IPS-15b (cell line): ENCODE measurements around the gene RAB10.

ENCODE experiments used
- H3K27me3 ChIP-seq: one replicate; pipeline ENCODE4 v1.6.1; 2013; ENCODE audit warnings: low read length; ENCODE audit not compliant: control insufficient read depth, insufficient read depth
- H3K36me3 ChIP-seq: one replicate; pipeline ENCODE4 v1.6.1; 2013; ENCODE audit warnings: low read length; ENCODE audit not compliant: control insufficient read depth, insufficient read depth
- H3K4me1 ChIP-seq: one replicate; pipeline ENCODE4 v1.6.1; 2013; ENCODE audit warnings: mild to moderate bottlenecking, low read length; ENCODE audit not compliant: control insufficient read depth, insufficient read depth
- H3K4me3 ChIP-seq: one replicate; pipeline ENCODE4 v1.5.1; 2013; ENCODE audit warnings: low read depth, low read length
- H3K9ac ChIP-seq: one replicate; pipeline ENCODE4 v1.6.1; 2013; ENCODE audit warnings: low read depth, mild to moderate bottlenecking, low read length
- H3K9me3 ChIP-seq: one replicate; pipeline ENCODE4 v1.6.1; 2013; ENCODE audit warnings: mild to moderate bottlenecking, low read length; ENCODE audit not compliant: control insufficient read depth, insufficient read depth

The RAB10 gene

DNA sequence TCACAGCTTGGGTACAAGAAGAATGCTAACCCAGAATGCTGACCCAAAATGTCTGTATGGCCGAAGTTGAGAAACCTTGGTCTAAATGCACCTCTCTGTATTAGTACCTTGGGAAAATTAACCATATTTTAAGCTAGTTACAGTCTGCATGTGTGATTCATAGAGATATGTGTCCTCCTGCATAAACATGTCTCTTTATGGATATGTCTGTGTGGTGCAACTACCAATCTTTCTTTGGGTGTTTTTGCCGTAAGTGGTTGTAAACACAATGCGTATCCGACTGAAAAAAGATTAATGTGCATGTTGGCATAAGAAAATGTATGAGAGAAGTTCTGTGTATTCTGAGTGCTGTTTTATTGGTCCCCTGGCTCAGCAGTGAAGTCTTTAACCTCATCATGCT, 84.8 kb downstream of the RAB10 start:
- no peaks in the 10 kb centered on the region for H3K9me3 ChIP-seq
- H3K4me1 ChIP-seq = no peaks in the 10 kb centered on the region
- no peaks in the 10 kb centered on the region for H3K27me3 ChIP-seq
- H3K4me3 ChIP-seq = no peak overlapping the region
- H3K36me3 ChIP-seq = peaks cover 5% of the 10 kb centered on the region
- no peak overlapping the region for H3K9ac ChIP-seq

DNA sequence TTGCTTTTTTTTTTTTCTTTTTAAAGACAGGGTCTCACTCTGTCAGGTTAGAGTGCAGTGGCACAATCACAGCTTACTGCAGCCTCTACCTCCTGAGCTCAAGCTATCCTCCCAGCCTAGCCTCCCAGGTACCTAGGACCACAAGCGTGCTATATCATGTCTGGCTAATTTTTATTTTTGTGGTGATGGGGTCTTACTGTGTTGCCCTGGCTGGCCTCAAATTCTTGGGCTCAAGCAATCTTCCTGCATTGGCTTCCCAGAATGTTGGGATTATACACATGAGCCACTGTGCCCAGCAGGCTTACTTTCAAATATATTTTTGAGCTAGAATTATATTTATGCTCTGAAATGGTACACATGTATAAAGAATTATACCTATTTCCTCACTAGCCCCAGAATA, 85.6 kb downstream of the RAB10 start:
- H3K9ac ChIP-seq = no peak overlapping the region
- no peak overlapping the region for H3K4me3 ChIP-seq
- no peaks in the 10 kb centered on the region for H3K27me3 ChIP-seq
- peaks cover 5% of the 10 kb centered on the region for H3K36me3 ChIP-seq
- H3K4me1 ChIP-seq = no peaks in the 10 kb centered on the region
- H3K9me3 ChIP-seq = no peaks in the 10 kb centered on the region

DNA sequence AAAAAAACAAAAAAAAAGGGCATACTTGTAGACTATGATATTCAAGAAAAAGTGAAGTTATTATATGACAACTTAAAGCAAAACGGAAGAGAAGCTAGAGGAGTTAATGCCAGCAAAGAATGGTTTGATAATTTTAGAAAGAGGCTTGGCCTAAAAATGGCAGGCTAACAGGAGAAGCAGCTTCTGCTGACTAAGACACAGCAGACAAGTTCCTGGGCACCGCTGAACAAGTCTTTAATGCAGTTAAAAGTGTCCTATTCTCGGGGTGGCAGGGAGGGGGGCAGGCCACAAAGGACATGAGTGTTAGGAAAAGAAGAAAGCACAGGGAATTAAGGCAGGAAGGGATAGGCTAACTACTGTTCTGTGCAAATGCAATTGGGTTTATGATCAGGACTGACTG, 88.7 kb downstream of the RAB10 start:
- Histone ChIP-seq H3K9ac (no peak overlapping the region), H3K4me3 (no peak overlapping the region), H3K4me1 (no peaks in the 10 kb centered on the region), H3K9me3 (no peaks in the 10 kb centered on the region), H3K36me3 (peaks cover 2% of the 10 kb centered on the region), H3K27me3 (no peaks in the 10 kb centered on the region)

DNA sequence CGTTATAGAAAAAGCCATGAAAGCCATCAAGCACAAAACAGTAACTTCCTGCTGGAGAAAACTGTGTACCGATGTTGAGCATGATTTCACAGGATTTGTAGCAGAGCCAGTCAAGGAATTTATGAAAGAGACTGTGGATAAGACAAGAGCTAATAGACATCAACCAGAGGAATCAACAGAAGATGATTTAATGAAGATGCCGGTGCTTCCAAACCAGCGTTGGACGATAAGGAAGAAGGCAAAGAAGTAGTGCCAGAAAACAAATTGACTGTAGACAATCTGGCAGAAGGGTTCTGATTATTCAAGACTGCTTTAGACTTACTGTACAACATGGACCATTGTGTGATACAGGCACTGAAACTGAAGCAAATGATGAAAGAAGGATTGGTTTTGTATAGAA, 89.5 kb downstream of the RAB10 start:
- Histone ChIP-seq H3K4me1 (no peaks in the 10 kb centered on the region), H3K4me3 (no peak overlapping the region), H3K9me3 (no peaks in the 10 kb centered on the region), H3K36me3 (peaks cover 2% of the 10 kb centered on the region), H3K9ac (no peak overlapping the region), H3K27me3 (no peaks in the 10 kb centered on the region)

DNA sequence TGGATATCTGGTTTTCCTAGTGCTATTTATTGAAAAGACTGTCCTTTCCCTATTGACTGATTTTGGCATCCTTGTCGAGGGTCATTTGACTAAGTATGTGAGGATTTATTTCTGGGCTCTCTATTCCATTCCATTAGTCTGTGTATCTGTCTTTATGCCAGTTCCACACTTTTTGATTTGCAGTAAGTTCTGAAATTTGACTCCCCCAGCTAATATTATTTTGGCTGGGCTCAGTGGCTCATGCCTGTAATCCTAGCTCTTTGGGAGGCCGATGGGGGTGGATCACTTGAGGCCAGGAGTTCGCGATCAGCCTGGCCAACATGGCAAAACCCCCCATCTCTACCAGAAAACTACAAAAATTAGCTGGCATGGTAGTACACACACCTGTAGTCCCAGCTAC, 92.2 kb downstream of the RAB10 start:
- Histone ChIP-seq H3K27me3 (no peaks in the 10 kb centered on the region), H3K9me3 (no peaks in the 10 kb centered on the region), H3K4me3 (no peak overlapping the region), H3K4me1 (no peaks in the 10 kb centered on the region), H3K36me3 (peaks cover under 1% of the 10 kb centered on the region), H3K9ac (no peak overlapping the region)

DNA sequence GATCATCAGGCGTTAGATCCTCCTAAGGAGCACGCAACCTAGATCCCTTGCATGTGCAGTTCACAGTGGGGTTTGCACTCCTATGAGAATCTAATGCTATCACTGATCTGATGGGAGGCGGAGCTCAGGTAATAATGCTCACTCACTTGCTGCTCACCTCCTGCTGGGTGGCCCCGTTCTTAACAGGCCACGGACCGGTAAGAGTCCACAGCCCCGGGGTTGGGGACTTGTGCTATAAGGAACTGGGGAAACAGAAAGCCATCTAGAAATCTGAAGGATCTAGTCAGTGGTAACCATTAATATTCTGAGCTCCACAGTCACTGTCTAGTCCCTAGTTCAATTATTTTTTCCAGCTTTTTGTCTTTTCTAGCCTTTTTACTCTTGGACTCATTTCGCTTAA, 94.3 kb downstream of the RAB10 start:
- H3K27me3 ChIP-seq = no peaks in the 10 kb centered on the region
- no peaks in the 10 kb centered on the region for H3K4me1 ChIP-seq
- no peak overlapping the region for H3K4me3 ChIP-seq
- no peaks in the 10 kb centered on the region for H3K36me3 ChIP-seq
- no peak overlapping the region for H3K9ac ChIP-seq
- no peaks in the 10 kb centered on the region for H3K9me3 ChIP-seq

DNA sequence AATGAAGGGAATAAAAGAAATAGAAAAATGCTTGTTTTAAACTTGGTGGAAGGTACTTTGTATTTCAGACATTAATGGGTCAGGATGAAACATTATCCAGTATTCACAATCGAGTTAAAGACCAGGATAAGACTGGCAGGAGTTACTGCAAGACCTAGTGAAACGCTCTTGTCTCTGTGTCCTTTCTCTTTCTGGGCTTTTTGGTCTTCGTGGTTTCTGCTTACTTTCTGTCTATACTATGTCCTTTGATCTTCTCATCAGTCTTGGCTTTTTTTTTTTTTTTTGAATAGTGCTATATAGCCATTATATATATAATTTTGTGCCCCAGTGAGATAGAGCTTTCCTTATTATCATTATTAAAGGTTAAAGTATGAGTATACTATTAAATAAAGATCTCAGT, 96.9 kb downstream of the RAB10 start:
- no peaks in the 10 kb centered on the region for H3K27me3 ChIP-seq
- no peaks in the 10 kb centered on the region for H3K4me1 ChIP-seq
- H3K9ac ChIP-seq = no peak overlapping the region
- no peaks in the 10 kb centered on the region for H3K36me3 ChIP-seq
- H3K4me3 ChIP-seq = no peak overlapping the region
- H3K9me3 ChIP-seq = no peaks in the 10 kb centered on the region

DNA sequence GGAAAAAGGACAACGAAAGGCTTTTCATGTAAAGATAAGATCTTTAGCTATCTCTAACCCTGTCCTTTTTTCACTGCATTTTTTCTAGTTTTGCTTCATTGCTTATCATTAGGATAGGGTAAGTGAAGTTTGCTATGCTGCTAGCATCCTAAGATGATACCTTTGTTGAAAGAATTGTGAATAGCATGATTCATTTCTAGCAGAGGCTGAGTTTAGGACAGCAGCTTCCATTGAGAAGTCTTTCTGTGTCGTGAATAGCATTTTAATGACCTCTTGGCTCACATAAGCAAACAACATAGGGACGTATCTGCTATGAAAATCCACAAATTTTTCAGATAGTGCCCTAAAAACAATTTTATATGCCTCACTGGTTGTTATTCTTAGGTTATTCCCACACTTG, 102.6 kb downstream of the RAB10 start:
- Histone ChIP-seq H3K27me3 (no peaks in the 10 kb centered on the region), H3K4me3 (no peak overlapping the region), H3K9ac (no peak overlapping the region), H3K9me3 (no peaks in the 10 kb centered on the region), H3K4me1 (no peaks in the 10 kb centered on the region), H3K36me3 (no peaks in the 10 kb centered on the region)

DNA sequence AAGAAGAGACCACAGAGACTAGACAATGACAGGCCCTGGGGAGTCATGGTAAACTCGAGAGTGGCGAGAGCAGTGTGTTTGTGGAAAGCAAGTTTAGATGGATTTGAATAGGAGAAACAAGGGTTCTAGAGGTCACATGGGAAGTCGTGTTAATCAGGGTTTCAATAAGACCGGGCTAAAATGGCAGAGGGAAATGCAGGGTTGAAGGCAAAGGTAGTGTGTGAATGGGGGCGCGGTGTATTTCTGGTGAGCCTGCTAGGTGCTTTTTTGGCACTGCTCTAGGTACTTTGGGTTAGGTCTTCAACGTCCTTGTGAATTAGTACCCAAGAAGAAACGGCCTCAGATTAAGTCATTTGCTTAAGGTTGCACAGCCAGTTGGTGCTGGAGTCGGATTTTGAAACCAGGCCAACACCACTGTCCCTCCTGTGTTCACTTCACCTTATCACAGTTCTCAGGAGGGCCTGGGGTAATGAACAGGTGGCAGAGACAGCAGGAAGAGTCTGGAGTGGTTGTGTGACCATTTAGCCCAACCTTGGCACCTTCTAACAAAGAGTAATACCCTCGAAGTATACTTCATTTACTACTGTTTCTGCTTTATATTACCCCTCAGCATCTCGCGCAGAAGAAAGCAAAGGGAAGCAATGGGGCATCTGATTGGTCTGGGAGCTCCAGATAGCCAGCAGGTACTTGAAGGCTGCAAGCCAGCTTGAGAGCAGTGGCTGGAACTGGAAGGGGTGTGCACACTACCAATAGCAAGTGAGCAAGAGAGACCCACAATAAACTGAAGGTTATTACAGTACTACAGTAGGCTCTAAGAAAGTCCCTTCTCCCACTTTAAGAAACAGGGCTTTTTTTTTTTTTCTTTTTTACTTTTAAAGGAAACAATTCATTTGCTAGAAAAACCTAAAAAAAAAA, 105.6 kb downstream of the RAB10 start:
- H3K9me3 ChIP-seq = no peaks in the 10 kb centered on the region
- H3K36me3 ChIP-seq = no peaks in the 10 kb centered on the region
- H3K4me3 ChIP-seq = no peak overlapping the region
- H3K4me1 ChIP-seq = no peaks in the 10 kb centered on the region
- no peaks in the 10 kb centered on the region for H3K27me3 ChIP-seq
- H3K9ac ChIP-seq = no peak overlapping the region

DNA sequence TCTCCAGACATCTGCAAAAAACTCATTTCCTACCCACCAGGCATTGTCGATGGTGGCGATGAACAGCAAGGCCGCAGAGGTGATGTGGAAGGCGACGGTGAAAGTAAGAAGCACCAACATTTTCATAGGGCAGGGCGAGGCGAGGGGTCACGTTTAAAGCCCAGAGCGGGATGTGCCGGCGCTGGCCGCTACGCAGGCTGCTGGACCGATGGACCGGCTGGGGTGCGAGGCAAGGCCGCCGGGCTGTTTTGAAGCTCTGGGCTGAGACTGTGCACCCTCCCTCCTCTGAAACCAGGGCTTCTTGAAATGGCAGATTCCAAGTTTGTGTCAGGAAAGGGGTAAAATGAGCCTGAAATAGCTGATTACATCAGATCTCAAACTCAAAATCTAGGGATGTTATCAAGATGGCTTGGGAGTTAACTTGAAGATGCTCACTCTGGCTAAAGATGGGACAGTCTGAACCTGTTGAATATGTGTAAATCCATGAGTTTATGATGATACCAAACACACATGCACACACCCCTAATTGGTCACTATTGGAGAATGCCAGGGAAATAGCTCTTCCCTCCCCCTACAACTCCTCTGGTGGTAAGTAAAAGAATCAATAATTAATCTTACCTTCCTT, 107.4 kb downstream of the RAB10 start:
- no peak overlapping the region for H3K4me3 ChIP-seq
- H3K9ac ChIP-seq = no peak overlapping the region
- no peaks in the 10 kb centered on the region for H3K36me3 ChIP-seq
- no peaks in the 10 kb centered on the region for H3K9me3 ChIP-seq
- H3K4me1 ChIP-seq = no peaks in the 10 kb centered on the region
- H3K27me3 ChIP-seq = no peaks in the 10 kb centered on the region

DNA sequence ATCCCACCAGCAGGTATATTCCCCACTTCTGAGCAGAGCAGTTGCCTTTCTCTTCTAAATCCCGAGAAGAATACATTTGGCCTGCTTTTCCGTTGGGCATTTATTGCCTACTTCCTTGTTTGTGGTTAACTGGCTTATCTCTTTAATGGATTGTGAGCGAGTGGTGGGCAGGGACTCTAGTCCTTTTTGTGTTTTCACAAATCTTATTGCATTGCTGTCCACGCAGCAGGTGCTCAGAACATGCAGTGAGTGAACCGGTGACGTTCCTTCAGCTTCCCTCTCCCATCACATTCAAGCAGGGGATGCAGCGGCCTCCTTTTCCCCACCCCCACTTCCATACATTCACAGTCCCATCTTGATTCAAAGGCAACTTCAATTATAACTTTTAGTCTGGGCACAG, 110.1 kb downstream of the RAB10 start:
- Histone ChIP-seq H3K9ac (no peak overlapping the region), H3K9me3 (no peaks in the 10 kb centered on the region), H3K36me3 (no peaks in the 10 kb centered on the region), H3K4me3 (no peak overlapping the region), H3K27me3 (no peaks in the 10 kb centered on the region), H3K4me1 (no peaks in the 10 kb centered on the region)
